HG03558 (cell line): Measurements from ENCODE around the gene BRSK2.
"Not testable (repeated sequence)": the region's sequence is repeated elsewhere in the genome, so short reads cannot be mapped to it uniquely, and the experiment has no call there.

Experiments used
- ATAC-seq: cut with Tn5 transposase; IDR thresholded peaks from one replicate; pipeline ENCODE4 v1.9.1; 2021; ENCODE audit warnings: moderate number of reproducible peaks; ENCODE audit not compliant: unreplicated experiment; ENCODE audit errors: extremely low read depth

Gene BRSK2

GRCh38 chr11:1353383-1354124 is 36.2 kb upstream of the BRSK2 start:
- no peak for ATAC-seq

DNA sequence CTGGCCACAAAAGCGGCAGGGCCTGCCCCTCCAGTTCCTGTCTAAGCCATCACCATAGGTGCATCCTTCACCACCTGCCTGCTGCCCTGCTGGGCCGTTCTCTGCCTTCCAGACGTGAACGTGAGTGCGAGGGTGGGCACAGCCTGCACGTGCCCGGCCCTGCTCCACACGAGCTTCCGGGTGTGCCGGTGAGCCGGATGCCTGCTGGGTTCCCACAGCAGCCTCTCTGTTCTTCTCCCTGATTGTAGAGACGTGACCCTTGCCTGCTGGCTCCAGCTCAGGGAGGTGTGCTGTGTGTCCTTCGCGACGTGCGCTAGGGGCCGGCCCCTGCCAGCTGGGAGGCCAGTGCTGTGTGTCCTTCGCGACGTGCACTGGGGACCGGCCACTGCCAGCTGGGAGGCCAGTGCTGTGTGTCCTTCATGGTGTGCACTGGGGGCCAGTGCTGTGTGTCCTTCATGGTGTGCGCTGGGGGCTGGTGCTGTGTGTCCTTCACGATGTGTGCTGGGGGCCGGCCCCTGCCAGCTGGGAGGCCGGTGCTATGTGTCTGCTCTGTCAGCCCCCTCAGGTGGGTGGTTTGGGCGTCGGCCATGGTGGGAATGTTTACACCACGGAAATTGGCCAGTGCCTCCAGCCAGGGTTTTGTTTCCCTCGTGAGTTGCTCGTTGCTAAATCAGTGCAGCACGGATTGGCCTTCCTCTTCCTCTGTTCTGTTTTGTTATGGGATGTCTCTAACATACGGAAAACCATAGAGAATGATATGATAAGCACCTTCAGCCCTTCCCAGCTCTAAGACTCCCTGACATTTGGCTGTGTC is 35.4 kb upstream of the BRSK2 start:
- no peak for ATAC-seq

- ATAC-seq, result no peak
Measured at GRCh38 chr11:1356007-1356435, 33.7 kb upstream of the BRSK2 start.

GRCh38 chr11:1356478-1356960 is 33.2 kb upstream of the BRSK2 start:
- ATAC-seq, result no peak

- ATAC-seq, result no peak
Measured at GRCh38 chr11:1358286-1358685, 31.4 kb upstream of the BRSK2 start.

DNA sequence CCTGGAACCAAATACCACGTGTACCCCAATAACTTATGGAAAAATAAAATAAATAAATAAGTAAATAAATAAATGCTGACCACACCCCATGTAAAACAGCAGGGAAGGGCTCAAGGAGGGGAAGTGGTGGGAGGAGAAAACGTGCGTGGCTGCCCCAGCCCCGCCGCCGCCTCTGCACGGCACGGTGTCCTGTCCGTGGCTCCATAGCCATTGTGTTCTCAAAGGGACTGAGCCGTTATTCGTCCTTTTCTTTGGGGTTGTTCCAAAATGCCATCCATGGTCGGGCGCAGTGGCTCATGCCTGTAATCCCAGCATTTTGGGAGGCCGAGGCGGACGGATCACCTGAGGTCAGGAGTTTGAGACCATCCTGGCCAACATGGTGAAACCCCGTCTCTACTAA is 30.8 kb upstream of the BRSK2 start:
- ATAC-seq, result not testable (repeated sequence)

GRCh38 chr11:1359556-1359955 is 30.2 kb upstream of the BRSK2 start:
- no peak for ATAC-seq

DNA sequence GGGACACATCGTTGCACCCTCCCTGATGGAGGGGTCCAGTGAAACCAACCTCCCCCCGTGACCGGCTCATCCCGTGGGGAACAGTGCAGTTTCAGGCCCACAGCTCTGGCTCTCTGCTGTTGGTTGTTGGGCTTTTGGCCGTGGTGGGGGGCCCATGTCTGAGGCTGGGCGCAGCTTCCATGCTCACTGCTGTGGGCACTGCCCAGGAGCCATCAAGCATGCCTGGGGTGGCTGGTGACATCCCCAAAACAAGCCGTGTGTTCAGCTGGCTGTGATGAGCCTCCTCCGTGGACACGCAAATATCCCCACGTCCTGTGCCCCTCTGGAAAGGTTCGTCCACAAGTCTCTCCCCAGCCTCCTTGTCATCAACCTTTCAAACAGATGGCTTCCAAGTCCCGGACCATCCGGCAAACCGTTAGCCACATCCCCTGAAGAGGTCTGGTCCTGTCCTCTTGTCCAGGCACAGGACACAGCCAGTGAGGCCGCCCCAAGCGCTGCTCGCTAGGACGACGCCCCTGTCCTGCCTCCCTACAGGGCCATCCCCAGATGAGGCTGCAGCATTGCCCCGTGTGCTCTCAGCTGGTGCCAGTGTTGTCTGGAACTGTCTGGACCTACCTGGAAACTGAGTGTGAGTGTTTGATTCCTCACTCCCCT is 29.4 kb upstream of the BRSK2 start:
- no peak for ATAC-seq

GRCh38 chr11:1360835-1361357 is 28.8 kb upstream of the BRSK2 start:
- no peak for ATAC-seq

- ATAC-seq, result no peak
Measured at GRCh38 chr11:1361882-1362281, 27.9 kb upstream of the BRSK2 start.

DNA sequence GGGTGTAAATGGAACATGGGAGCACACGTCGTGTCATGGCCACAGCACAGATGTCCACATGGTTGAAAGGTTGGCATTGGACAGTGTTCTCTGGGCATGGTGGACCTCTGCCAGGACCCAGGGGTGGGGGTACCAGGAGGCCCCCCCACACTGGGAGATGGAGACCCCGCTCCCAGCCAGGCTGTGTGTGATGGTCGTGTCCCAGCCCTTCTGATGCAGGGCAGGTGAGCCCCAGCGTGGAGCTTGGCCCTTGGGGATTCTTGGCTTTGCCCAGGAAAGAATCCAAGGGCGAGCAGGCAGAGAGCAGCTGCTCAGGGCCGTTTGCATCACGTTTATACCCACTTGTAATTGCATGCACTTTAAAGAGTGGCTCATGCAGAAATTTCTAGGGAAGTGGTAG is 22.0 kb upstream of the BRSK2 start:
- no peak for ATAC-seq

- no peak for ATAC-seq
Measured at GRCh38 chr11:1368216-1368615, 21.5 kb upstream of the BRSK2 start.

GRCh38 chr11:1368966-1369365 is 20.8 kb upstream of the BRSK2 start:
- no peak for ATAC-seq

GRCh38 chr11:1369371-1370005 is 20.2 kb upstream of the BRSK2 start:
- ATAC-seq, result no peak

DNA sequence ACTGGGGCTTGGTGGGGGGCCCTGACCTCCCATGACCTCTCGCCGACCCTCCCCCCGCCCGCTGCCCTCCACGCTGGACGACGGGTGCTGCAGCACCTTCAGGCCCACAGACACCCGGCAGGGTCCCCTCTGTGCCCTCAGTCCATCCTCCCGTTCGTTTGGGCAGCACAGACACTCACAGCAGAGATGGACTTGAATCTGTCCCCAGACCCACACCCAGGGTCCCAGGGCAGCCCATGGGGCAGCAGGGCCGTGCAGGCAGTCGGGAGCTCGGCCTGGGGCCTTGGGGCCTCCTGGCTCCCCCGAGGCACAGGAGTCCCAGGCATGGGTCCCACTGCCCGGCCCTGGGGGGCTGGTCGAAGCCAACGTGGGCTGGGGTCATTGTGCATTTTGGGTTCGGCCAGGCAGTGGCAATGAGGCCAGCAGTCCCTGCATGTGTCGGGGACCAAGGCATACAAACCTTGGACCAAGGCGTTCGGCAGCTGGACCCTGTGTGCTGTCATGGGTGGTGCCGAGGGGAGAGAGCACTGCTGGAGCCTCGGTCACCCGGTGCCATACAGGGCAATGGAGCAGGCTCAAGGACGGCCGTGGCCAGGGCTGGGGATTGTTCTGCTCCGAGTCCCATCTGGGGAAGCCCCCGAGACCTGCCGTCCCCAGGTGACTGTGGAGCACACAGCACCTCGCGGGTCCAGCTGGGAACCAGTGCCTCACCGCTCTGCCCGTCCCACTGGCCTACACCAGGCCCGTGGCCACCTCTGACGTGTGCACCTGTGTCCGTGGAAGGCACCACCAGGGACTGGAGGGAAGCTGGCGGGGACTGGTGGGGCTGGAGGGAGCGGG is 19.3 kb upstream of the BRSK2 start:
- ATAC-seq, result no peak

DNA sequence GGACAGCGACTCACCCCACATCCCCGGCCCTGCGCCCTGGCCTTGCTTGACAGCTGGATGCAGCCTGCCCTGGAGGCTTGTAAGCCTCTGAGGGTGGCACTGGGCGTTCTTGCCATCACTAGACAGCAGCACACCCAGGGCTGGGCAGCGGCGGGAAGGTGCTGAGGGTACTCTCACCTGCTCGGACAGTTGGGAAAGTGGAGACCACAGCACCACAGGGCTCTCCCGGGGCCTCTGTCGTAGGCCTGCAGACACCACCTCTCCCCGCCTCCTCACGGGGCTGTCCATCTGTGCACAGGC is 18.8 kb upstream of the BRSK2 start:
- no peak for ATAC-seq

GRCh38 chr11:1371377-1371776 is 18.4 kb upstream of the BRSK2 start:
- ATAC-seq, result no peak

- ATAC-seq, result no peak
Measured at GRCh38 chr11:1371836-1372465, 17.8 kb upstream of the BRSK2 start.

DNA sequence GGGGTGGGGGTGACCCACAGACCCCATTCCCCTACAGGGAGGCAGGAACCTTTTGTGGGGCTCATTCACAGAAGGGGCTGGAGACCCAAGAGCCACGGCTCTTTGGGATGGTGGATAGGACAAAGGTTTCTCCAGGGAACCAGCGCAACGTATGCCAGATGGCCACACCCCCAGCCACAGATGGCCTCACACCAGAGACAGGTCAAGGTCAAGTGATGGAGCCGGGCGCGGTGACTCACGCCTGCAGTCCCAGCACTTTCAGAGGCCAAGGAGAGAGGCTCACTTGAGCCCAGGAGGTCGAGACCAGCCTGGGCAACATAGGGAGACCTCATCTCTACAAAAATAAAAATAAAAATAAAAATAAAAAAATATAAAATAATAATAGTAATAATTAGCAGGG is 17.1 kb upstream of the BRSK2 start:
- no peak for ATAC-seq
